ENCODE results near the gene SNAP47.

DNA sequence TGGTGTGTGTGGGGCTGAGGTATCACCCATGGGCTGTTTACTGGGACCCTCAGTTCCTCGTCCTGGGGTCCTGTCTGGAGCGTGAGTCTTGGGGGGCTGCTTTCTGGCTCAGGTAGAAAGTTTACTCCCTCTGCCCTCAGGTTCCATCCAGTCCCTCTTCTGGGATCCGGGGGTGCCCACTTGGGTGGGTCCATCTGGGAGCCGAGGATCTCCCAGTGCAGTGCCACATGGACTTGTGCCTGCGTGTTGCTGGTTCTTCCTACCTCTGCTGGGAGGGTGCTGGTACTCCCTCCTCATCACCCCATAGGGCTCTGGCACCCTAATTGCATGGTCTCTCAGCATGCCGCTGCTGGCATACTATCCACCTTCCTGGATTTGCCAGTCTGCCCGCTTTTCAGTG is 14.0 kb downstream of the SNAP47 start:
- TF ChIP-seq POLR2A (IDR thresholded peaks at IDR 0.05; ENCODE audit: low read depth, low read length): no peak
- no peak for TF ChIP-seq EZH2 (IDR thresholded peaks at IDR 0.05; ENCODE audit: borderline replicate concordance, low read depth, low read length, severe bottlenecking)
- no peak for TF ChIP-seq POLR2AphosphoS5 (IDR thresholded peaks at IDR 0.05; ENCODE audit: insufficient read depth, low read depth, low read length)
- TF ChIP-seq, protein P1, sequence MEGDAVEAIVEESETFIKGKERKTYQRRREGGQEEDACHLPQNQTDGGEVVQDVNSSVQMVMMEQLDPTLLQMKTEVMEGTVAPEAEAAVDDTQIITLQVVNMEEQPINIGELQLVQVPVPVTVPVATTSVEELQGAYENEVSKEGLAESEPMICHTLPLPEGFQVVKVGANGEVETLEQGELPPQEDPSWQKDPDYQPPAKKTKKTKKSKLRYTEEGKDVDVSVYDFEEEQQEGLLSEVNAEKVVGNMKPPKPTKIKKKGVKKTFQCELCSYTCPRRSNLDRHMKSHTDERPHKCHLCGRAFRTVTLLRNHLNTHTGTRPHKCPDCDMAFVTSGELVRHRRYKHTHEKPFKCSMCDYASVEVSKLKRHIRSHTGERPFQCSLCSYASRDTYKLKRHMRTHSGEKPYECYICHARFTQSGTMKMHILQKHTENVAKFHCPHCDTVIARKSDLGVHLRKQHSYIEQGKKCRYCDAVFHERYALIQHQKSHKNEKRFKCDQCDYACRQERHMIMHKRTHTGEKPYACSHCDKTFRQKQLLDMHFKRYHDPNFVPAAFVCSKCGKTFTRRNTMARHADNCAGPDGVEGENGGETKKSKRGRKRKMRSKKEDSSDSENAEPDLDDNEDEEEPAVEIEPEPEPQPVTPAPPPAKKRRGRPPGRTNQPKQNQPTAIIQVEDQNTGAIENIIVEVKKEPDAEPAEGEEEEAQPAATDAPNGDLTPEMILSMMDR (IDR thresholded peaks at IDR 0.05; ENCODE audit: extremely low read depth in 1 of 2, insufficient read depth in 1 of 2, low read depth in 1 of 2, low read length in 2 of 2): no peak
- TF ChIP-seq JUN (IDR thresholded peaks at IDR 0.05; ENCODE audit: borderline replicate concordance, insufficient read depth, insufficient read length, low read depth): no peak
- no peak for TF ChIP-seq FOS (IDR thresholded peaks at IDR 0.05; ENCODE audit: borderline replicate concordance, insufficient read depth, low read length)
- TF ChIP-seq, protein P2, sequence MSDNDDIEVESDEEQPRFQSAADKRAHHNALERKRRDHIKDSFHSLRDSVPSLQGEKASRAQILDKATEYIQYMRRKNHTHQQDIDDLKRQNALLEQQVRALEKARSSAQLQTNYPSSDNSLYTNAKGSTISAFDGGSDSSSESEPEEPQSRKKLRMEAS (IDR thresholded peaks at IDR 0.05; ENCODE audit: insufficient read depth, insufficient read length): no peak

All from endothelial cell of umbilical vein (primary cell).